PFSK-1 (cell line): ENCODE measurements around the gene ST6GALNAC2.

Source experiments
- FOXP2 ChIP-seq: optimal IDR thresholded peaks from 2 replicates; pipeline ENCODE3; 2011; ENCODE audit warnings: borderline replicate concordance, control low read depth, inconsistent platforms; ENCODE audit not compliant: insufficient read depth; ENCODE audit errors: extremely low read length, extremely low read depth
- TAF1 ChIP-seq: IDR thresholded peaks from 2 replicates; pipeline ENCODE4 v1.6.1; 2012; ENCODE audit warnings: low read length, control low read depth, borderline replicate concordance; ENCODE audit not compliant: insufficient read depth

DNA sequence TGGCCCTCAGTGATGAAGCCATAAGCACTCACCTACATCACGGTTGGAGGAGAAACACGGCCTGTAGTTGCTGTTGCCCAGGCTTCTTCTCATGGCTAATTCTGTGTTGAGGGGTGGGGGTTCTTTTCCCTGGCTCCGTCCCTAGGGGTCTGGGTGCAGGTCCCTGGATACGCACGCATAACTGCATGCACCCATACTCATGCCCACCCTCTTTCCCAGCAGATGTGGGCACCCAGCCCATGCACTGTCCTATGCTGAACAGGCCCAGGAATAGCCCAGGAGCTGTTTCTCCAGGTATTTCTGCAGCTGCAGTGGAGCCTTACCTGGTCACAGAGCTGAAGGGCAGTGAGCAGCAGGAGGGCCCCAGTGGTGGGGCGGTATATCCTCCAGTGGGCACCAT lies 39.8 kb upstream of the ST6GALNAC2 start:
- TF ChIP-seq TAF1 = no peak
- TF ChIP-seq FOXP2 = no peak
